Measurements from ENCODE around the gene ISYNA1. TPM values are rescaled to one million over a fixed set of nuclear protein-coding genes. Genes with fewer than 3 reads are reported as not detected.

Gene ISYNA1
- total and polyA plus RNA-seq, 2 of the 13 experiments (the other 11 are each of a cell fraction or from before 2014, with no cell fraction given) = 29.6 to 48.5 TPM

GRCh38 chr19:18385675-18386542, 52.0 kb downstream of the ISYNA1 start, which contains the start of gene GDF15 (continued):
- TF ChIP-seq ZNF280D (CRISPR knock-in tag; IDR thresholded peaks at IDR 0.05) (0 out of 2 replicates have a peak, but pooled peaks have one; percentile 37), NR2F1 (CRISPR knock-in tag; IDR thresholded peaks at IDR 0.05) (peak; percentile 13 to 74; a peak in 2 of 4 replicates), SIX1 (CRISPR knock-in tag; IDR thresholded peaks at IDR 0.05; ENCODE audit: borderline replicate concordance) (peak; percentile 9; the same call in 1 of the 2 replicates), NCOA2 (CRISPR knock-in tag; IDR thresholded peaks at IDR 0.05) (peak; percentile 85), ZNF513 (CRISPR knock-in tag; conservative IDR thresholded peaks at IDR 0.05) (peak; percentile 95; the same call in 1 of the 2 replicates), E2F1 (CRISPR knock-in tag; IDR thresholded peaks at IDR 0.05) (peak; percentile 87), ZNF160 (CRISPR knock-in tag; IDR thresholded peaks at IDR 0.05) (peak; percentile 89), ZNF816 (CRISPR knock-in tag; IDR thresholded peaks at IDR 0.05; ENCODE audit: borderline replicate concordance) (peak; percentile 94), MED8 (CRISPR knock-in tag; IDR thresholded peaks at IDR 0.05; ENCODE audit: insufficient replicate concordance) (peak; percentile 80), MIER2 (CRISPR knock-in tag; IDR thresholded peaks at IDR 0.05) (peak; percentile 79), PHB2 (IDR thresholded peaks at IDR 0.05; ENCODE audit: partially characterized antibody) (no peak), ZNF790 (CRISPR knock-in tag; IDR thresholded peaks at IDR 0.05; ENCODE audit: borderline replicate concordance) (peak; percentile 62; the same call in 1 of the 2 replicates), ZNF512 (CRISPR knock-in tag; IDR thresholded peaks at IDR 0.05) (peak; percentile 70; the same call in 1 of the 2 replicates), ZNF747 (CRISPR knock-in tag; IDR thresholded peaks at IDR 0.05; ENCODE audit: borderline replicate concordance) (peak; percentile 97), PRDM15 (CRISPR knock-in tag; IDR thresholded peaks at IDR 0.05) (peak; percentile 73)
